Measurements from ENCODE around the gene KRTAP10-5. TPM values are rescaled to one million over a fixed set of nuclear protein-coding genes. Genes with fewer than 3 reads are reported as not detected.

The KRTAP10-5 gene
- total and polyA plus RNA-seq, 9 of the 15 experiments (the other 6 are each of a cell fraction or from before 2014, with no cell fraction given), result not detected

DNA sequence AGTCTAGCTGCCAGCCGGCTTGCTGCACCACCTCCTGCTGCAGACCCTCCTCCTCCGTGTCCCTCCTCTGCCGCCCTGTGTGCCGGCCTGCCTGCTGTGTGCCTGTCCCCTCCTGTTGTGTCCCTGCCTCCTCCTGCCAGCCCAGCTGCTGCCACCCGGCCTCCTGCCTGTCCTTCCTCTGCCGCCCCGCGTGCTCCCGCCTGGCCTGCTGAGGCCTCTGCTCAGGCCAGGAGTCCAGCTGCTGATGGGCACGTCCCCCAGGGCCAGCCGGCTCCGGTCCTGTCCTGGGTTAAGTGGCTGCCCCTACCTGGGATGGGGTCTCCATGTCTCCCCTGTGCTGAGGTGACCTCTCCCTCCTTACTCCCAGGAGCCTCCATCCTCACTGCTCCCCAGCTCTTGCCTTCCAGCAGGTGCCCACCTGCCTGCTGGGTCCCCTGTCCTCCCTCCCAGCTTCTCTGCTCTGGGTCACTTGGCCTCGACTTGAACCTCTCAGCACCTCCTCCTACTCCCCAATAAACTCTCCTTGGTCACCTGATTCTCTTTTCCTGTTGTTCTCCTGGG, 32.3 kb upstream of the KRTAP10-5 start:
- Histone ChIP-seq H3K9me3 (replicated peaks; ENCODE audit: control insufficient read depth, insufficient read depth, low read depth, low read length) (no peaks in the 10 kb centered on the region; the same call in none of the 2 replicates), H3K27me3 (ENCODE audit: control insufficient read depth in 2 of 2, insufficient read depth in 2 of 2, low read length in 2 of 2) (peaks cover 14 to 44% of the 10 kb centered on the region in 2 experiments; a peak in 4 of 5 replicates), H4K20me1 (replicated peaks; ENCODE audit: control insufficient read depth, insufficient read depth, low read length) (no peaks in the 10 kb centered on the region), H3K4me2 (ENCODE audit: insufficient read depth, low read length) (no peak overlapping the region), H3K36me3 (ENCODE audit: control insufficient read depth, insufficient read depth, low read length) (no peaks in the 10 kb centered on the region), H3K27ac (ENCODE audit: extremely low read depth, low read depth, low read length) (no peak overlapping the region), H3K4me1 (replicated peaks in 1 of 2; ENCODE audit: control insufficient read depth in 2 of 2, insufficient read depth in 2 of 2, low read length in 2 of 2) (peaks cover 0 to 10% of the 10 kb centered on the region in 2 experiments; a peak in 2 of 5 replicates), H2AFZ (ENCODE audit: low read depth, low read length) (no peak overlapping the region), H3K79me2 (ENCODE audit: control insufficient read depth, insufficient read depth, low read length) (no peaks in the 10 kb centered on the region), H3K9me1 (ENCODE audit: control insufficient read depth, insufficient read depth, low read length) (peaks cover 3% of the 10 kb centered on the region), H3K4me3 (no peak overlapping the region), H3K9ac (ENCODE audit: insufficient read depth in 1 of 2, low read depth in 2 of 2, low read length in 2 of 2) (no peak overlapping the region)
- FAIRE-seq, result no peak
- BruUV-seq (replicated peaks), result no TSS peak
- in situ Hi-C loops (cut with MboI) (no loop called here), intact Hi-C loops (cut with micrococcal nuclease) (no loop called here)
- WGBS (ENCODE audit: insufficient coverage, low coverage, missing lambda C conversion rate), result 0% methylated on average over 8 of the region's 13 CpGs
- POLR2A ChIA-PET, result no interaction called here
- ATAC-seq, result no peak
- CTCF ChIA-PET (ENCODE audit: low intra/inter-chr PET ratio), result no interaction called here
- no peak for DNase-seq (ENCODE audit: extremely low read depth in 1 of 4, low spot score in 3 of 4)
- TF ChIP-seq ZNF707 (CRISPR knock-in tag; conservative IDR thresholded peaks at IDR 0.05) (no peak), SREBF2 (CRISPR knock-in tag; IDR thresholded peaks at IDR 0.05) (no peak), BCL6 (CRISPR knock-in tag; IDR thresholded peaks at IDR 0.05) (no peak), NCOA2 (IDR thresholded peaks at IDR 0.05; ENCODE audit: partially characterized antibody in 2 of 2) (no peak), ZNF347 (CRISPR knock-in tag; IDR thresholded peaks at IDR 0.05; ENCODE audit: low read depth) (no peak), ZNF197 (CRISPR knock-in tag; IDR thresholded peaks at IDR 0.05; ENCODE audit: low read depth) (no peak), FIP1L1 (IDR thresholded peaks at IDR 0.05; ENCODE audit: low read depth, low read length, poor library complexity, severe bottlenecking) (no peak), ZNF121 (CRISPR knock-in tag; conservative IDR thresholded peaks at IDR 0.05) (no peak), HDAC2 (IDR thresholded peaks at IDR 0.05) (no peak), NEUROD1 (IDR thresholded peaks at IDR 0.05; ENCODE audit: borderline replicate concordance, low read depth, low read length, partially characterized antibody) (no peak)
- TF ChIP-seq, protein P1, sequence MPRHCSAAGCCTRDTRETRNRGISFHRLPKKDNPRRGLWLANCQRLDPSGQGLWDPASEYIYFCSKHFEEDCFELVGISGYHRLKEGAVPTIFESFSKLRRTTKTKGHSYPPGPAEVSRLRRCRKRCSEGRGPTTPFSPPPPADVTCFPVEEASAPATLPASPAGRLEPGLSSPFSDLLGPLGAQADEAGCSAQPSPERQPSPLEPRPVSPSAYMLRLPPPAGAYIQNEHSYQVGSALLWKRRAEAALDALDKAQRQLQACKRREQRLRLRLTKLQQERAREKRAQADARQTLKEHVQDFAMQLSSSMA (CRISPR knock-in tag; IDR thresholded peaks at IDR 0.05), result no peak
- TF ChIP-seq, protein P2, sequence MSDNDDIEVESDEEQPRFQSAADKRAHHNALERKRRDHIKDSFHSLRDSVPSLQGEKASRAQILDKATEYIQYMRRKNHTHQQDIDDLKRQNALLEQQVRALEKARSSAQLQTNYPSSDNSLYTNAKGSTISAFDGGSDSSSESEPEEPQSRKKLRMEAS (CRISPR knock-in tag; IDR thresholded peaks at IDR 0.05), result no peak
- TF ChIP-seq, protein P3, sequence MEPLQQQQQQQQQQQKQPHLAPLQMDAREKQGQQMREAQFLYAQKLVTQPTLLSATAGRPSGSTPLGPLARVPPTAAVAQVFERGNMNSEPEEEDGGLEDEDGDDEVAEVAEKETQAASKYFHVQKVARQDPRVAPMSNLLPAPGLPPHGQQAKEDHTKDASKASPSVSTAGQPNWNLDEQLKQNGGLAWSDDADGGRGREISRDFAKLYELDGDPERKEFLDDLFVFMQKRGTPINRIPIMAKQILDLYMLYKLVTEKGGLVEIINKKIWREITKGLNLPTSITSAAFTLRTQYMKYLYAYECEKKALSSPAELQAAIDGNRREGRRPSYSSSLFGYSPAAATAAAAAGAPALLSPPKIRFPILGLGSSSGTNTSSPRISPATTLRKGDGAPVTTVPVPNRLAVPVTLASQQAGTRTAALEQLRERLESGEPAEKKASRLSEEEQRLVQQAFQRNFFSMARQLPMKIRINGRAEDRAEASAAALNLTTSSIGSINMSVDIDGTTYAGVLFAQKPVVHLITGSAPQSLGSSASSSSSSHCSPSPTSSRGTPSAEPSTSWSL (CRISPR knock-in tag; IDR thresholded peaks at IDR 0.05; ENCODE audit: borderline replicate concordance), result no peak
- TF ChIP-seq, protein P4, sequence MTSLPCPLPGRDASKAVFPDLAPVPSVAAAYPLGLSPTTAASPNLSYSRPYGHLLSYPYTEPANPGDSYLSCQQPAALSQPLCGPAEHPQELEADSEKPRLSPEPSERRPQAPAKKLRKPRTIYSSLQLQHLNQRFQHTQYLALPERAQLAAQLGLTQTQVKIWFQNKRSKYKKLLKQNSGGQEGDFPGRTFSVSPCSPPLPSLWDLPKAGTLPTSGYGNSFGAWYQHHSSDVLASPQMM (CRISPR knock-in tag; IDR thresholded peaks at IDR 0.05), result no peak
- TF ChIP-seq, protein P5, sequence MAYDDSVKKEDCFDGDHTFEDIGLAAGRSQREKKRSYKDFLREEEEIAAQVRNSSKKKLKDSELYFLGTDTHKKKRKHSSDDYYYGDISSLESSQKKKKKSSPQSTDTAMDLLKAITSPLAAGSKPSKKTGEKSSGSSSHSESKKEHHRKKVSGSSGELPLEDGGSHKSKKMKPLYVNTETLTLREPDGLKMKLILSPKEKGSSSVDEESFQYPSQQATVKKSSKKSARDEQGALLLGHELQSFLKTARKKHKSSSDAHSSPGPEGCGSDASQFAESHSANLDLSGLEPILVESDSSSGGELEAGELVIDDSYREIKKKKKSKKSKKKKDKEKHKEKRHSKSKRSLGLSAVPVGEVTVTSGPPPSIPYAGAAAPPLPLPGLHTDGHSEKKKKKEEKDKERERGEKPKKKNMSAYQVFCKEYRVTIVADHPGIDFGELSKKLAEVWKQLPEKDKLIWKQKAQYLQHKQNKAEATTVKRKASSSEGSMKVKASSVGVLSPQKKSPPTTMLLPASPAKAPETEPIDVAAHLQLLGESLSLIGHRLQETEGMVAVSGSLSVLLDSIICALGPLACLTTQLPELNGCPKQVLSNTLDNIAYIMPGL (CRISPR knock-in tag; IDR thresholded peaks at IDR 0.05), result no peak
